ENCODE results near the gene EIF5A.

EIF5A gene

GRCh38 chr17:7354262-7354843 lies 46.9 kb downstream of the EIF5A start:
- TF ChIP-seq CTCF (IDR thresholded peaks at IDR 0.05; ENCODE audit: low read depth, low read length, missing control alignments) = no peak
- in situ Hi-C loops (cut with HindIII; ENCODE audit: low sequenced_read_pairs) = no loop called here
- no peak overlapping the region for H3K4me3 ChIP-seq (ENCODE audit: low read depth, low read length)
- no peak for DNase-seq (ENCODE audit: low read depth)

GRCh38 chr17:7355053-7355452 lies 47.6 kb downstream of the EIF5A start, which contains the start of gene TMEM95:
Gene TMEM95 (plus strand): TSS chr17:7355156. CDS start chr17:7355205, 49 bp downstream.
- TF ChIP-seq CTCF (IDR thresholded peaks at IDR 0.05; ENCODE audit: low read depth, low read length, missing control alignments) = no peak
- DNase-seq (ENCODE audit: low read depth) = no peak
- in situ Hi-C loops (cut with HindIII; ENCODE audit: low sequenced_read_pairs) = no loop called here
- H3K4me3 ChIP-seq (ENCODE audit: low read depth, low read length) = no peak within 1 kb of the TSS

GRCh38 chr17:7355573-7355972 lies 48.1 kb downstream of the EIF5A start:
- in situ Hi-C loops (cut with HindIII; ENCODE audit: low sequenced_read_pairs) = no loop called here
- TF ChIP-seq CTCF (IDR thresholded peaks at IDR 0.05; ENCODE audit: low read depth, low read length, missing control alignments) = no peak
- DNase-seq (ENCODE audit: low read depth) = no peak
- H3K4me3 ChIP-seq (ENCODE audit: low read depth, low read length) = no peak overlapping the region

- H3K4me3 ChIP-seq (ENCODE audit: low read depth, low read length) = no peak overlapping the region
- peak; percentile 81 for TF ChIP-seq CTCF (IDR thresholded peaks at IDR 0.05; ENCODE audit: low read depth, low read length, missing control alignments)
- DNase-seq (ENCODE audit: low read depth) = no peak
- in situ Hi-C loops (cut with HindIII; ENCODE audit: low sequenced_read_pairs) = no loop called here
These were observed 48.7 kb downstream of the EIF5A start for GRCh38 chr17:7356072-7356549.

GRCh38 chr17:7356756-7357155 lies 49.3 kb downstream of the EIF5A start:
- H3K4me3 ChIP-seq (ENCODE audit: low read depth, low read length) = no peak overlapping the region
- in situ Hi-C loops (cut with HindIII; ENCODE audit: low sequenced_read_pairs) = no loop called here
- DNase-seq (ENCODE audit: low read depth) = no peak
- TF ChIP-seq CTCF (IDR thresholded peaks at IDR 0.05; ENCODE audit: low read depth, low read length, missing control alignments) = no peak

- no peak overlapping the region for H3K4me3 ChIP-seq (ENCODE audit: low read depth, low read length)
- in situ Hi-C loops (cut with HindIII; ENCODE audit: low sequenced_read_pairs) = no loop called here
- DNase-seq (ENCODE audit: low read depth) = no peak
- no peak for TF ChIP-seq CTCF (IDR thresholded peaks at IDR 0.05; ENCODE audit: low read depth, low read length, missing control alignments)
These were observed 50.0 kb downstream of the EIF5A start for GRCh38 chr17:7357381-7357780.
